PC-9 (cell line): ENCODE data around the gene UAP1L1. TPM values are rescaled to one million over a fixed set of nuclear protein-coding genes. Genes with fewer than 3 reads are reported as not detected.

Experiments used
- BruUV-seq: library from RNA; stranded (reverse); fragments of 400-500 nt; replicated peaks from 2 replicates; lab custom pipeline; 2021; lab: Mats Ljungman, UMichigan
- CTCF ChIA-PET: fragments of 300-600 bp; sonication (Branson Sonifier 250); formaldehyde crosslinking; loops from one replicate; lab custom pipeline; 2022; ENCODE audit warnings: antibody characterized with exemption; lab: Charles Lee
- POLR2A ChIA-PET: fragments of 300-600 bp; sonication (Branson Sonifier 250); formaldehyde crosslinking; loops from one replicate; lab custom pipeline; 2022; ENCODE audit warnings: antibody characterized with exemption; ENCODE audit not compliant: unreplicated experiment; lab: Charles Lee
- DNase-seq, 2 experiments: peaks; one replicate each; pipeline versions ENCODE4 v3.0.0 to v3.0.0-alpha.2; 2015 to 2022; ENCODE audit warnings: mixed read lengths in 1 of 2
- H2AFZ ChIP-seq: fragments of 200-600 bp; sonication (generic); 2 replicates; pipeline ENCODE4 v1.8.1; 2017; ENCODE audit warnings: antibody characterized with exemption
- H3F3A ChIP-seq: fragments of 200-600 bp; sonication (generic); 2 replicates; pipeline ENCODE4 v1.8.1; 2017; ENCODE audit warnings: antibody characterized with exemption, mild to moderate bottlenecking, low read depth; ENCODE audit not compliant: insufficient read depth
- H3K27ac ChIP-seq: fragments of 200-600 bp; sonication (generic); 2 replicates; pipeline ENCODE4 v1.6.1; 2016; ENCODE audit warnings: mixed run types
- H3K27me3 ChIP-seq: fragments of 200-600 bp; sonication (generic); 2 replicates; pipeline ENCODE4 v1.6.1; 2016; ENCODE audit warnings: low read depth, mixed run types; ENCODE audit not compliant: insufficient read depth
- H3K36me3 ChIP-seq: fragments of 200-600 bp; sonication (generic); 2 replicates; pipeline ENCODE4 v1.6.1; 2016; ENCODE audit warnings: low read depth, mixed run types
- H3K4me1 ChIP-seq: fragments of 200-600 bp; sonication (generic); replicated peaks from 2 replicates; pipeline ENCODE4 v1.6.1; 2016; ENCODE audit warnings: mixed run types; ENCODE audit not compliant: insufficient read depth
- H3K4me2 ChIP-seq: fragments of 200-600 bp; sonication (generic); 2 replicates; pipeline ENCODE4 v1.6.1; 2017; ENCODE audit warnings: mixed run types
- H3K4me3 ChIP-seq: fragments of 200-600 bp; sonication (generic); 2 replicates; pipeline ENCODE4 v1.6.1; 2016; ENCODE audit warnings: mixed run types
- H3K79me2 ChIP-seq: fragments of 200-600 bp; sonication (generic); 2 replicates; pipeline ENCODE4 v1.6.1; 2017; ENCODE audit warnings: low read depth, mixed run types
- H3K9me2 ChIP-seq: fragments of 200-600 bp; sonication (generic); 2 replicates; pipeline ENCODE4 v1.8.1; 2017; ENCODE audit warnings: mild to moderate bottlenecking; ENCODE audit not compliant: insufficient read depth
- H3K9me3 ChIP-seq: fragments of 200-600 bp; sonication (generic); 2 replicates; pipeline ENCODE4 v1.8.1; 2016; ENCODE audit warnings: low read depth; ENCODE audit not compliant: insufficient read depth
- H4K20me1 ChIP-seq: fragments of 200-600 bp; sonication (generic); 2 replicates; pipeline ENCODE4 v1.8.1; 2017; ENCODE audit not compliant: insufficient read depth
- CTCF ChIP-seq: fragments of 200-600 bp; sonication (generic); conservative IDR thresholded peaks from 2 replicates; pipeline ENCODE4 v1.6.1; 2017; ENCODE audit warnings: mixed run types, antibody characterized with exemption, mild to moderate bottlenecking, moderate library complexity
- EZH2 ChIP-seq: fragments of 200-600 bp; sonication (generic); IDR thresholded peaks from 2 replicates; pipeline ENCODE4 v1.8.0; 2017; ENCODE audit warnings: antibody characterized with exemption, low read depth
- intact Hi-C: fragments of 100-400 bp; cut with micrococcal nuclease; formaldehyde crosslinking; loops from one replicate; pipeline ENCODE4 v1.10.0; 2022; ENCODE audit not compliant: unreplicated experiment
- total RNA-seq: library from RNA; stranded (reverse); gene quantifications from 2 replicates; pipeline ENCODE4 v1.2.3, GENCODE V29; 2021

The UAP1L1 gene
- total RNA-seq, 1 experiment from 2014 or later, result 9.9 TPM

GRCh38 chr9:137063311-137064026, 13.8 kb upstream of the UAP1L1 start:
- Histone ChIP-seq H4K20me1 (peaks cover 3% of the 10 kb centered on the region; the same call in 1 of the 2 replicates), H3K36me3 (no peaks in the 10 kb centered on the region), H3K27me3 (no peaks in the 10 kb centered on the region), H3F3A (peaks cover 9% of the 10 kb centered on the region), H3K27ac (no peak overlapping the region), H2AFZ (no peak overlapping the region), H3K4me1 (peaks cover 6% of the 10 kb centered on the region; the same call in 1 of the 2 replicates), H3K79me2 (peaks cover 6% of the 10 kb centered on the region; the same call in 1 of the 2 replicates), H3K4me2 (no peak overlapping the region), H3K9me3 (no peaks in the 10 kb centered on the region), H3K4me3 (no peak overlapping the region), H3K9me2 (no peaks in the 10 kb centered on the region)
- ChIA-PET CTCF (interaction anchor here (0.9 to 1.2 kb wide), 2 partner anchors 17 to 34 kb away, joined by 3 to 17 read pairs; partner anchors contain the start of gene NPDC1), POLR2A (no interaction called here)
- intact Hi-C loops, result no loop called here
- TF ChIP-seq CTCF (no peak), EZH2 (no peak)
- no peak for DNase-seq
- BruUV-seq, result no TSS peak

GRCh38 chr9:137064027-137064879, 13.1 kb upstream of the UAP1L1 start:
- peaks cover 14% of the 10 kb centered on the region; the same call in 1 of the 2 replicates for H3K79me2 ChIP-seq
- no peak overlapping the region for H2AFZ ChIP-seq
- intact Hi-C loops, result no loop called here
- no peaks in the 10 kb centered on the region for H3K9me2 ChIP-seq
- H3K9me3 ChIP-seq, result no peaks in the 10 kb centered on the region
- no peaks in the 10 kb centered on the region for H3K36me3 ChIP-seq
- POLR2A ChIA-PET, result interaction anchor here (0.6 kb wide), 1 partner anchor 96 kb away, joined by 3 read pairs; no protein-coding TSS in a partner anchor
- no peak for TF ChIP-seq EZH2
- TF ChIP-seq CTCF, result peak; percentile 98
- BruUV-seq, result no TSS peak
- H3K4me2 ChIP-seq, result no peak overlapping the region
- H3K4me3 ChIP-seq, result no peak overlapping the region
- H3K27ac ChIP-seq, result no peak overlapping the region
- CTCF ChIA-PET, result interaction anchor here (0.9 to 1.2 kb wide), 2 partner anchors 18 to 35 kb away, joined by 3 to 17 read pairs; partner anchors contain the start of gene NPDC1
- DNase-seq, result peak in 1 of 2 experiments; percentile 62
- peaks cover 8% of the 10 kb centered on the region; the same call in 1 of the 2 replicates for H4K20me1 ChIP-seq
- peaks cover 14% of the 10 kb centered on the region for H3K4me1 ChIP-seq
- H3K27me3 ChIP-seq, result no peaks in the 10 kb centered on the region
- peaks cover 9% of the 10 kb centered on the region for H3F3A ChIP-seq

- H3K4me3 ChIP-seq, result no peak overlapping the region
- peaks cover 10% of the 10 kb centered on the region; the same call in 1 of the 2 replicates for H4K20me1 ChIP-seq
- no peaks in the 10 kb centered on the region for H3K36me3 ChIP-seq
- H3K4me2 ChIP-seq, result no peak overlapping the region
- H3K27ac ChIP-seq, result no peak overlapping the region
- peaks cover 18% of the 10 kb centered on the region for H3K4me1 ChIP-seq
- ChIA-PET CTCF (no interaction called here), POLR2A (no interaction called here)
- intact Hi-C loops, result no loop called here
- peaks cover 18% of the 10 kb centered on the region; the same call in 1 of the 2 replicates for H3K79me2 ChIP-seq
- BruUV-seq, result no TSS peak
- no peak for DNase-seq
- peaks cover 9% of the 10 kb centered on the region for H3F3A ChIP-seq
- no peaks in the 10 kb centered on the region for H3K9me2 ChIP-seq
- H3K9me3 ChIP-seq, result no peaks in the 10 kb centered on the region
- no peak for TF ChIP-seq CTCF
- no peak for TF ChIP-seq EZH2
- H3K27me3 ChIP-seq, result no peaks in the 10 kb centered on the region
- H2AFZ ChIP-seq, result no peak overlapping the region
Measured at GRCh38 chr9:137064880-137065164, 12.5 kb upstream of the UAP1L1 start.
